Mesenchymal stem cell (in vitro differentiated cells and primary cell): ENCODE measurements around the gene MTX2.
"Not testable (repeated sequence)": the region's sequence is repeated elsewhere in the genome, so short reads cannot be mapped to it uniquely, and the experiment has no call there.

Experiments used
- DNase-seq: peaks from one replicate; pipeline ENCODE4 v3.0.0-alpha.2; 2013
- H2AFZ ChIP-seq: one replicate; pipeline ENCODE4 v1.6.1; 2013; ENCODE audit warnings: low read depth, mild to moderate bottlenecking, control low read depth, inconsistent platforms, low read length, moderate library complexity
- H2AK5ac ChIP-seq: 2 replicates; pipeline ENCODE4 v1.6.1; 2013; ENCODE audit warnings: low read length, moderate library complexity, mild to moderate bottlenecking, inconsistent platforms; ENCODE audit not compliant: severe bottlenecking
- H2BK120ac ChIP-seq: one replicate; pipeline ENCODE4 v1.6.1; 2013; ENCODE audit warnings: low read depth, mild to moderate bottlenecking, inconsistent platforms, low read length, moderate library complexity
- H2BK12ac ChIP-seq, 2 experiments: one replicate each; pipeline ENCODE4 v1.6.1; 2013; ENCODE audit warnings: inconsistent platforms in 2 of 2, low read length in 2 of 2, mild to moderate bottlenecking in 2 of 2, moderate library complexity in 2 of 2, control low read depth in 1 of 2
- H2BK15ac ChIP-seq: one replicate; pipeline ENCODE4 v1.6.1; 2013; ENCODE audit warnings: mild to moderate bottlenecking, low read depth, inconsistent platforms; ENCODE audit not compliant: poor library complexity, severe bottlenecking
- H2BK5ac ChIP-seq: 2 replicates; pipeline ENCODE4 v1.6.1; 2013; ENCODE audit warnings: low read depth, mild to moderate bottlenecking, low read length, control low read depth, inconsistent platforms; ENCODE audit not compliant: poor library complexity, severe bottlenecking
- H3K14ac ChIP-seq, 2 experiments: one replicate each; pipeline ENCODE4 v1.6.1; 2013; ENCODE audit warnings: inconsistent platforms in 2 of 2, low read length in 2 of 2, control low read depth in 1 of 2, mild to moderate bottlenecking in 1 of 2, moderate library complexity in 1 of 2
- H3K18ac ChIP-seq, 2 experiments: one replicate each; pipeline ENCODE4 v1.6.1; 2013; ENCODE audit warnings: inconsistent platforms in 2 of 2, low read length in 2 of 2, control low read depth in 1 of 2, low read depth in 1 of 2, mild to moderate bottlenecking in 1 of 2
- H3K23ac ChIP-seq, 2 experiments: one replicate each; pipeline ENCODE4 v1.6.1; 2013; ENCODE audit warnings: inconsistent platforms in 2 of 2, low read length in 2 of 2, mild to moderate bottlenecking in 2 of 2, moderate library complexity in 2 of 2, control low read depth in 1 of 2
- H3K27ac ChIP-seq: 2 replicates; pipeline ENCODE4 v1.5.1; 2013; ENCODE audit warnings: mild to moderate bottlenecking, moderate library complexity, low read length, control low read depth, inconsistent platforms; ENCODE audit not compliant: poor library complexity, severe bottlenecking
- H3K27me3 ChIP-seq, 2 experiments: 2 replicates each; pipeline versions ENCODE4 v1.6.1 to v1.7.0; 2013; ENCODE audit warnings: low read length in 2 of 2, mild to moderate bottlenecking in 2 of 2, moderate library complexity in 2 of 2, control low read depth in 1 of 2, inconsistent platforms in 1 of 2; ENCODE audit not compliant: control insufficient read depth in 1 of 2, insufficient read depth in 1 of 2
- H3K36me3 ChIP-seq, 2 experiments: 2 replicates each; pipeline versions ENCODE4 v1.6.1 to v1.7.0; 2013; ENCODE audit warnings: low read length in 2 of 2, control low read depth in 1 of 2, inconsistent platforms in 1 of 2, low read depth in 1 of 2, mild to moderate bottlenecking in 1 of 2; ENCODE audit not compliant: insufficient read depth in 2 of 2, control insufficient read depth in 1 of 2
- H3K4ac ChIP-seq, 2 experiments: one replicate each; pipeline ENCODE4 v1.6.1; 2013; ENCODE audit warnings: inconsistent platforms in 2 of 2, low read length in 2 of 2, mild to moderate bottlenecking in 2 of 2, moderate library complexity in 2 of 2, control low read depth in 1 of 2, low read depth in 1 of 2
- H3K4me1 ChIP-seq: 2 replicates; pipeline ENCODE4 v1.6.1; 2013; ENCODE audit warnings: low read depth, low read length, control low read depth; ENCODE audit not compliant: control insufficient read depth, insufficient read depth
- H3K4me2 ChIP-seq: 2 replicates; pipeline ENCODE4 v1.6.1; 2013; ENCODE audit warnings: low read length, mild to moderate bottlenecking, inconsistent platforms; ENCODE audit not compliant: poor library complexity, severe bottlenecking
- H3K4me3 ChIP-seq, 2 experiments: 2 replicates each; pipeline versions ENCODE4 v1.5.1 to v1.7.0; 2013; ENCODE audit warnings: low read length in 2 of 2, mild to moderate bottlenecking in 2 of 2, control low read depth in 1 of 2, low read depth in 1 of 2; ENCODE audit not compliant: insufficient read depth in 1 of 2
- H3K79me1 ChIP-seq: replicated peaks from 2 replicates; pipeline ENCODE4 v1.6.1; 2013; ENCODE audit warnings: mild to moderate bottlenecking, control low read depth, low read length, inconsistent platforms; ENCODE audit not compliant: poor library complexity, severe bottlenecking
- H3K9ac ChIP-seq: 2 replicates; pipeline ENCODE4 v1.7.0; 2013; ENCODE audit warnings: mild to moderate bottlenecking, low read length, moderate library complexity
- H3K9me3 ChIP-seq: 2 replicates; pipeline ENCODE4 v1.7.0; 2013; ENCODE audit warnings: mild to moderate bottlenecking, low read length; ENCODE audit not compliant: control insufficient read depth
- H4K8ac ChIP-seq: one replicate; pipeline ENCODE4 v1.6.1; 2013; ENCODE audit warnings: inconsistent platforms, mild to moderate bottlenecking, low read length, moderate library complexity
- H4K91ac ChIP-seq: one replicate; pipeline ENCODE4 v1.6.1; 2013; ENCODE audit warnings: mild to moderate bottlenecking, low read length, inconsistent platforms
- WGBS: methylation state at CpG from one replicate; pipeline ENCODE4 v1.1.7; 2013; ENCODE audit warnings: mixed read lengths; 5-methylcytosine and 5-hydroxymethylcytosine counted together

MTX2 gene

DNA sequence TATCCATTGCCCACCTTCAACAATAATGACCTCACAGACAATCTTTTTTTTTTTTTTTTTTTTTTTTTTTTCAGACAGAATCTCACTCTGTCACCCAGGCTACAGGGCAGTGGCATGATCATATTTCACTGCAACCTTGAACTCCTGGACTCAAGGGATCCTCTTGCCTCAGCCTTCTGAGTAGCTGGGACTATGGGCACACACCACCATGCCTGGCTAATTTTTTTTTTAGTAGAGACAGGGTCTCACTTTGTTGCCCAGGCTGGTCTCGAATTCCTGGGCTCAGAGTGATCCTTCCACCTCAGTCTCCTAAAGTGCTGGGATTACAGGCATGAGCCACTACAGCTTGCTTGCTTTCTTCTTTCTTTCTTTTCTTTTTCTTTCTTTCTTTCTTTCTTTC, 103.9 kb downstream of the MTX2 start:
- not testable (repeated sequence) for H3K79me1 ChIP-seq, H3K4me3 ChIP-seq
- WGBS: 76% methylated on average over 1 of the region's 1 CpG

DNA sequence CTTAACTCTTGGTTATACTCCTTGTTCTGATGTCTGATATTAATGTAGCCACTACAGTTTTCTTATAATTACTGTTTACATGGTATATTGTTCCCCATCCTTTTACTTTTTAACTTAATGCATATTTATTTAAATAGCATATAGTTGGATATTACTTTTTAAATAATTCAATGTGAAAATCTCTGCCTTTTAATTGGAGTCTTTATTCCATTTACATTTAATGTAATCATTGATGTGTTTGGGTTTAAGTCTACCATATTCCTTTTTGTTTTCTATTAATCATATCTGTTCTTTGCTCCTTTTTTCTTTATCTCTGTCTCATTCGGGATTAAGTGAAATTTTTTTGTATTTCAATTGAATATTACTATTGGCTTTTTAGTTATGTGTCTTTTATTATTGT, 109.1 kb downstream of the MTX2 start:
- Histone ChIP-seq H2BK15ac (no peak overlapping the region), H3K23ac (no peak overlapping the region), H2BK5ac (no peak overlapping the region), H2AFZ (no peak overlapping the region), H3K27ac (no peak overlapping the region), H4K8ac (no peak overlapping the region), H3K4me2 (no peak overlapping the region), H3K4me3 (no peak overlapping the region), H2BK12ac (no peak overlapping the region), H3K9ac (no peak overlapping the region), H3K79me1 (no peaks in the 10 kb centered on the region), H3K36me3 (no peaks in the 10 kb centered on the region), H3K18ac (no peak overlapping the region), H3K14ac (no peak overlapping the region), H2BK120ac (no peak overlapping the region), H3K4ac (no peak overlapping the region), H3K27me3 (no peaks in the 10 kb centered on the region), H3K4me1 (no peaks in the 10 kb centered on the region), H3K9me3 (peaks cover 9% of the 10 kb centered on the region), H2AK5ac (no peak overlapping the region), H4K91ac (no peak overlapping the region)
- WGBS: no CpG with 5 or more reads among the region's 1 CpG
- no peak for DNase-seq

More for the DNA sequence above, 103.9 kb downstream of the MTX2 start:
- H3K4me1 ChIP-seq, H3K23ac ChIP-seq, H2BK120ac ChIP-seq, DNase-seq, H3K4me2 ChIP-seq, H3K9ac ChIP-seq, H2BK12ac ChIP-seq, H2AK5ac ChIP-seq, H3K14ac ChIP-seq, H3K9me3 ChIP-seq, H4K91ac ChIP-seq, H4K8ac ChIP-seq, H3K4ac ChIP-seq, H3K18ac ChIP-seq, H2AFZ ChIP-seq, H2BK15ac ChIP-seq, H3K36me3 ChIP-seq, H3K27ac ChIP-seq, H3K27me3 ChIP-seq, H2BK5ac ChIP-seq: not testable (repeated sequence)

DNA sequence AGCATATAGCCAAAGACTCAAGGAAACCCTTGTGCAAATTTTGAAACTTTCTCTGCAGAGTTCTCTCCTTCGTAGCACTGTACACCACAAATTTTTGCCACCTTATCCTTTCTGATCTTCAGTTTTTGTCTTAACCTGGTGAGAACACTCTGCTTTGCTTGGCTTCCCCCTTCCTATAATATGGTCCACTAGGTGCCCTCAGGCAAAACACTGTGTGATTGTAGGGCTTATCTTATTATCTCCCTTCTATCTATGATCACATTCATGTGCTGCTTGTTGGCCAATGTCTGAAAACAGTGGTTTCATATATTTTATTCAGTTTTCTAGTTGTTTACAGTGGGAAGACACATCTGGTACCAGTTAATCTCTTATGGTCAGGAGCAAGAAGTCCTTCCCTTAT, 111.1 kb downstream of the MTX2 start:
- no peak overlapping the region for H2AFZ ChIP-seq
- H2BK15ac ChIP-seq: no peak overlapping the region
- H3K4me3 ChIP-seq: no peak overlapping the region
- no peak overlapping the region for H2BK120ac ChIP-seq
- no peak overlapping the region for H2BK12ac ChIP-seq
- no peak overlapping the region for H2BK5ac ChIP-seq
- no peak overlapping the region for H3K27ac ChIP-seq
- H3K4ac ChIP-seq: no peak overlapping the region
- no peak for DNase-seq
- peaks cover 9% of the 10 kb centered on the region for H3K9me3 ChIP-seq
- WGBS: 79% methylated on average over 1 of the region's 1 CpG
- no peak overlapping the region for H2AK5ac ChIP-seq
- no peaks in the 10 kb centered on the region for H3K79me1 ChIP-seq
- H3K23ac ChIP-seq: no peak overlapping the region
- no peak overlapping the region for H3K18ac ChIP-seq
- no peaks in the 10 kb centered on the region for H3K36me3 ChIP-seq
- no peak overlapping the region for H3K4me2 ChIP-seq
- no peaks in the 10 kb centered on the region for H3K4me1 ChIP-seq
- no peak overlapping the region for H4K91ac ChIP-seq
- H3K14ac ChIP-seq: no peak overlapping the region
- H3K27me3 ChIP-seq: no peaks in the 10 kb centered on the region
- no peak overlapping the region for H3K9ac ChIP-seq
- H4K8ac ChIP-seq: no peak overlapping the region

DNA sequence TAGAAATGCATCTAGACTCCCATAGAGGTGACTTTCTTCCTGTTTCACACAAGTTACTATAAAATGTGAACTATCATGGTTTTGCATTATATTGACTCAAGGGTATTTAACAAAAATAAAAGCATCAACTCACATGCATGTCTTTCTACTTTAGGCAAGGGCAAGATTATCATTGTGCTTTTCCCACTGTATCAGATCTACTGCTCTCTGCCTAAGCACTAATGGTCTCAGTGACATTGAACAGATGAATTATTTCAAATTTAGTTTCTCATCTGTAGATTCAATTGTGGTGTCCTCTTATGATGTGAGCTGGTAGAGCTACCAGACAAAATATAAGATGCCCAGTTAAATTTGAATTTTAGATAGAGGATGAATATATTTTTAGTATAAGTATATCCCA, 113.9 kb downstream of the MTX2 start:
- Histone ChIP-seq H2BK5ac (no peak overlapping the region), H2AK5ac (no peak overlapping the region), H2AFZ (no peak overlapping the region), H3K4me1 (no peaks in the 10 kb centered on the region), H2BK120ac (no peak overlapping the region), H3K36me3 (no peaks in the 10 kb centered on the region), H3K18ac (no peak overlapping the region), H3K23ac (no peak overlapping the region), H3K9ac (no peak overlapping the region), H3K79me1 (no peaks in the 10 kb centered on the region), H3K27me3 (peaks cover 0 to 5% of the 10 kb centered on the region in 2 experiments), H3K4me3 (no peak overlapping the region), H2BK12ac (no peak overlapping the region), H3K4ac (no peak overlapping the region), H4K8ac (no peak overlapping the region), H3K14ac (no peak overlapping the region), H3K4me2 (no peak overlapping the region), H4K91ac (no peak overlapping the region), H3K27ac (no peak overlapping the region), H3K9me3 (peaks cover 4% of the 10 kb centered on the region), H2BK15ac (no peak overlapping the region)
- no peak for DNase-seq
